DND-41 (cell line): Measurements from ENCODE around the gene SMCO4.

Source experiments
- ATAC-seq: fragments of 200-7000 bp; cut with Tn5 transposase; 3 replicates; pipeline ENCODE4 v1.9.1; 2021; ENCODE audit warnings: low read depth; ENCODE audit not compliant: insufficient read depth
- DNase-seq: peaks from one replicate; pipeline ENCODE4 v3.0.0-alpha.2; 2020
- H2AFZ ChIP-seq: 2 replicates; pipeline ENCODE4 v1.6.0; 2012; ENCODE audit warnings: low read depth, low read length
- H3K27ac ChIP-seq: 2 replicates; pipeline ENCODE4 v1.5.1; 2012; ENCODE audit warnings: low read length, inconsistent platforms
- H3K27me3 ChIP-seq: fragments of 200-600 bp; sonication (generic); 2 replicates; pipeline ENCODE4 v1.6.0; 2012; ENCODE audit warnings: low read length, mild to moderate bottlenecking, inconsistent platforms; ENCODE audit not compliant: insufficient read depth, poor library complexity
- H3K36me3 ChIP-seq: 2 replicates; pipeline ENCODE4 v1.5.1; 2012; ENCODE audit warnings: low read length, inconsistent platforms; ENCODE audit not compliant: insufficient read depth
- H3K4me1 ChIP-seq: 2 replicates; pipeline ENCODE4 v1.5.1; 2012; ENCODE audit warnings: mild to moderate bottlenecking, low read length; ENCODE audit not compliant: insufficient read depth
- H3K4me2 ChIP-seq: 2 replicates; pipeline ENCODE4 v1.6.0; 2012; ENCODE audit warnings: mild to moderate bottlenecking, moderate library complexity, low read length, inconsistent platforms; ENCODE audit not compliant: insufficient read depth
- H3K4me3 ChIP-seq, 2 experiments: fragments of 200-600 bp in 1 of 2; shearing (Covaris generic) in 1 of 2; 2 replicates each; pipeline ENCODE4 v1.5.1; 2012 to 2016; ENCODE audit warnings: inconsistent platforms in 2 of 2, low read length in 2 of 2, mild to moderate bottlenecking in 2 of 2, low read depth in 1 of 2, moderate library complexity in 1 of 2
- H3K79me2 ChIP-seq: 2 replicates; pipeline ENCODE4 v1.6.0; 2012; ENCODE audit warnings: low read length, inconsistent platforms; ENCODE audit not compliant: insufficient read depth
- H3K9ac ChIP-seq: 2 replicates; pipeline ENCODE4 v1.6.0; 2012; ENCODE audit warnings: low read depth, mild to moderate bottlenecking, inconsistent platforms, low read length, moderate library complexity
- H3K9me3 ChIP-seq: 2 replicates; pipeline ENCODE4 v1.5.1; 2012; ENCODE audit warnings: low read length, moderate library complexity, mild to moderate bottlenecking, inconsistent platforms; ENCODE audit not compliant: insufficient read depth, severe bottlenecking
- H4K20me1 ChIP-seq: 2 replicates; pipeline ENCODE4 v1.6.0; 2012; ENCODE audit warnings: low read length; ENCODE audit not compliant: insufficient read depth
- CTCF ChIP-seq: IDR thresholded peaks from 2 replicates; pipeline ENCODE4 v1.5.1; 2012; ENCODE audit warnings: borderline replicate concordance, low read length, moderate library complexity, mild to moderate bottlenecking; ENCODE audit not compliant: poor library complexity, severe bottlenecking; ENCODE audit errors: extremely low read depth
- EZH2 ChIP-seq: IDR thresholded peaks from 3 replicates; pipeline ENCODE4 v1.6.1; 2012; ENCODE audit warnings: borderline replicate concordance, low read depth, mild to moderate bottlenecking, moderate library complexity, low read length, inconsistent platforms; ENCODE audit not compliant: severe bottlenecking

The SMCO4 gene

GRCh38 chr11:93573184-93573583 is 30.0 kb upstream of the SMCO4 start:
- no peak overlapping the region for H3K4me3 ChIP-seq
- no peaks in the 10 kb centered on the region for H4K20me1 ChIP-seq
- H3K27ac ChIP-seq: no peak overlapping the region
- no peaks in the 10 kb centered on the region for H3K9me3 ChIP-seq
- DNase-seq (no peak), ATAC-seq (no peak; the same call in 2 of the 3 replicates)
- no peaks in the 10 kb centered on the region for H3K36me3 ChIP-seq
- H3K9ac ChIP-seq: no peak overlapping the region
- H3K79me2 ChIP-seq: no peaks in the 10 kb centered on the region
- TF ChIP-seq CTCF: no peak
- no peak for TF ChIP-seq EZH2
- no peak overlapping the region for H3K4me2 ChIP-seq
- no peaks in the 10 kb centered on the region for H3K4me1 ChIP-seq
- no peak overlapping the region for H2AFZ ChIP-seq
- no peaks in the 10 kb centered on the region for H3K27me3 ChIP-seq

- Histone ChIP-seq H3K9me3 (no peaks in the 10 kb centered on the region), H3K9ac (no peak overlapping the region), H3K4me2 (no peak overlapping the region), H3K4me3 (no peak overlapping the region), H3K27me3 (no peaks in the 10 kb centered on the region), H3K27ac (no peak overlapping the region), H2AFZ (no peak overlapping the region), H4K20me1 (no peaks in the 10 kb centered on the region), H3K4me1 (no peaks in the 10 kb centered on the region), H3K79me2 (no peaks in the 10 kb centered on the region), H3K36me3 (no peaks in the 10 kb centered on the region)
- ATAC-seq (no peak), DNase-seq (no peak)
- TF ChIP-seq CTCF (no peak), EZH2 (no peak)
Observed at GRCh38 chr11:93572621-93573020, 29.4 kb upstream of the SMCO4 start.

GRCh38 chr11:93572171-93572570 is 29.0 kb upstream of the SMCO4 start:
- no peak overlapping the region for H2AFZ ChIP-seq
- no peaks in the 10 kb centered on the region for H3K36me3 ChIP-seq
- TF ChIP-seq EZH2 (no peak), CTCF (no peak)
- no peak for ATAC-seq
- no peaks in the 10 kb centered on the region for H3K79me2 ChIP-seq
- no peaks in the 10 kb centered on the region for H3K9me3 ChIP-seq
- H3K27me3 ChIP-seq: no peaks in the 10 kb centered on the region
- H3K4me3 ChIP-seq: no peak overlapping the region
- no peaks in the 10 kb centered on the region for H3K4me1 ChIP-seq
- H3K9ac ChIP-seq: no peak overlapping the region
- no peak overlapping the region for H3K4me2 ChIP-seq
- no peak overlapping the region for H3K27ac ChIP-seq
- no peak for DNase-seq
- no peaks in the 10 kb centered on the region for H4K20me1 ChIP-seq

GRCh38 chr11:93571612-93572011 is 28.4 kb upstream of the SMCO4 start:
- Histone ChIP-seq H3K4me2 (no peak overlapping the region), H3K36me3 (no peaks in the 10 kb centered on the region), H3K27ac (no peak overlapping the region), H3K79me2 (no peaks in the 10 kb centered on the region), H3K9ac (no peak overlapping the region), H3K9me3 (no peaks in the 10 kb centered on the region), H2AFZ (no peak overlapping the region), H3K27me3 (no peaks in the 10 kb centered on the region), H3K4me1 (no peaks in the 10 kb centered on the region), H3K4me3 (no peak overlapping the region), H4K20me1 (no peaks in the 10 kb centered on the region)
- ATAC-seq: no peak
- TF ChIP-seq EZH2 (no peak), CTCF (no peak)
- no peak for DNase-seq
